B cell (primary cell): ENCODE results near the gene TSHZ1. TPM values are rescaled to one million over a fixed set of nuclear protein-coding genes. Genes with fewer than 3 reads are reported as not detected.

Experiments
- ATAC-seq: fragments of 200-7000 bp; cut with Tn5 transposase; one replicate; pipeline ENCODE4 v1.10.0; 2021; ENCODE audit warnings: low read depth, mild to moderate bottlenecking, moderate number of reproducible peaks, moderate library complexity
- CTCF ChIA-PET: fragments of 350-600 bp; sonication (Branson Sonifier 250); formaldehyde crosslinking; loops from one replicate; lab custom pipeline; 2021; ENCODE audit warnings: antibody characterized with exemption, inconsistent platforms; lab: Charles Lee
- POLR2A ChIA-PET: fragments of 350-600 bp; sonication (Branson Sonifier 250); formaldehyde crosslinking; loops from one replicate; lab custom pipeline; 2021; ENCODE audit warnings: antibody characterized with exemption; lab: Charles Lee
- DNase-seq: peaks from one replicate; pipeline ENCODE4 v3.0.0; 2013
- H2AFZ ChIP-seq: 2 replicates; pipeline ENCODE4 v1.6.1; 2012; ENCODE audit warnings: mild to moderate bottlenecking, low read depth, low read length; ENCODE audit not compliant: insufficient read depth, poor library complexity, severe bottlenecking
- H3K27ac ChIP-seq, 2 donors: 1 replicate in 1 of 2; 2 replicates in 1 of 2; pipeline ENCODE4 v1.5.1; 2012 to 2013; ENCODE audit warnings: low read length in 2 of 2, mild to moderate bottlenecking in 2 of 2, moderate library complexity in 1 of 2
- H3K27me3 ChIP-seq, 4 experiments: fragments of 200-600 bp in 1 of 4; sonication (generic) in 1 of 4; replicated peaks in 1 of 4; 1 replicate in 2 of 4; 2 replicates in 2 of 4; pipeline versions ENCODE4 v1.6.1 to v1.7.0; 2013 to 2016; ENCODE audit warnings: low read length in 3 of 4, mild to moderate bottlenecking in 2 of 4, mixed read lengths in 1 of 4, moderate library complexity in 1 of 4; ENCODE audit not compliant: insufficient read depth in 4 of 4, control insufficient read depth in 3 of 4; ENCODE audit errors: control extremely low read depth in 1 of 4
- H3K36me3 ChIP-seq, 2 experiments: replicated peaks in 1 of 2; 1 replicate in 1 of 2; 2 replicates in 1 of 2; pipeline versions ENCODE4 v1.6.1 to v1.7.1; 2013; ENCODE audit warnings: low read length in 1 of 2; ENCODE audit not compliant: insufficient read depth in 2 of 2, control insufficient read depth in 1 of 2; ENCODE audit errors: control extremely low read depth in 1 of 2, extremely low read depth in 1 of 2
- H3K4me1 ChIP-seq, 2 donors: fragments of 200-600 bp in 1 of 2; sonication (generic) in 1 of 2; 1 replicate in 1 of 2; 2 replicates in 1 of 2; pipeline versions ENCODE4 v1.5.1 to v1.6.1; 2013 to 2017; ENCODE audit warnings: low read length in 2 of 2; ENCODE audit not compliant: control insufficient read depth in 2 of 2, insufficient read depth in 2 of 2
- H3K4me2 ChIP-seq: replicated peaks from 2 replicates; pipeline ENCODE3; 2012; ENCODE audit warnings: mild to moderate bottlenecking, low read depth, low read length; ENCODE audit not compliant: poor library complexity, severe bottlenecking
- H3K4me3 ChIP-seq, 5 experiments: fragments of 200-600 bp in 1 of 5; sonication (generic) in 1 of 5; 1 replicate in 3 of 5; 2 replicates in 2 of 5; pipeline versions ENCODE4 v1.5.1 to v1.7.0; 2011 to 2016; ENCODE audit warnings: low read length in 4 of 5, mild to moderate bottlenecking in 4 of 5, low read depth in 2 of 5, control low read depth in 1 of 5, moderate library complexity in 1 of 5; ENCODE audit not compliant: insufficient read depth in 1 of 5; ENCODE audit errors: control extremely low read depth in 1 of 5, extremely low read depth in 1 of 5
- H3K79me2 ChIP-seq: fragments of 200-600 bp; sonication (generic); one replicate; pipeline ENCODE4 v1.6.0; 2016; ENCODE audit warnings: low read length; ENCODE audit not compliant: control insufficient read depth, insufficient read depth
- H3K9ac ChIP-seq: fragments of 200-600 bp; sonication (generic); 2 replicates; pipeline ENCODE4 v1.6.1; 2017; ENCODE audit warnings: mild to moderate bottlenecking, low read length, moderate library complexity
- H3K9me3 ChIP-seq, 3 donors: one replicate each; pipeline versions ENCODE4 v1.6.1 to v1.7.1; 2013; ENCODE audit warnings: low read length in 2 of 3; ENCODE audit not compliant: control insufficient read depth in 2 of 3, insufficient read depth in 1 of 3; ENCODE audit errors: control extremely low read depth in 1 of 3
- H4K20me1 ChIP-seq: 2 replicates; pipeline ENCODE4 v1.6.0; 2012; ENCODE audit warnings: mild to moderate bottlenecking, low read length; ENCODE audit not compliant: insufficient read depth, control insufficient read depth, poor library complexity, severe bottlenecking
- H3K27ac Mint-ChIP-seq: one replicate; pipeline ENCODE4 v1.8.0; 2021; ENCODE audit warnings: mixed read lengths
- H3K27me3 Mint-ChIP-seq: one replicate; pipeline ENCODE4 v1.8.0; 2021; ENCODE audit warnings: mixed read lengths
- H3K4me1 Mint-ChIP-seq: one replicate; pipeline ENCODE4 v1.8.0; 2021; ENCODE audit warnings: mixed read lengths
- H3K4me3 Mint-ChIP-seq: one replicate; pipeline ENCODE4 v1.8.0; 2021; ENCODE audit warnings: mixed read lengths
- H3K9me3 Mint-ChIP-seq: one replicate; pipeline ENCODE4 v1.8.0; 2022; ENCODE audit warnings: mixed read lengths; ENCODE audit not compliant: insufficient read depth
- CTCF ChIP-seq: fragments of 200-600 bp; IDR thresholded peaks from one replicate; pipeline ENCODE4 v1.8.0; 2022; ENCODE audit warnings: antibody characterized with exemption, mild to moderate bottlenecking
- EZH2 ChIP-seq: IDR thresholded peaks from 2 replicates; pipeline ENCODE4 v1.6.1; 2012; ENCODE audit warnings: borderline replicate concordance, low read depth, mild to moderate bottlenecking, moderate library complexity, low read length; ENCODE audit not compliant: insufficient read depth, poor library complexity, severe bottlenecking
- WGBS: methylation state at CpG from one replicate; pipeline ENCODE4 v1.1.5; 2013; ENCODE audit warnings: missing lambda C conversion rate; ENCODE audit not compliant: insufficient coverage; 5-methylcytosine and 5-hydroxymethylcytosine counted together
- intact Hi-C: fragments of 100-400 bp; cut with micrococcal nuclease; formaldehyde crosslinking; loops from one replicate; pipeline ENCODE4 v1.10.0; 2022
- polyA plus RNA-seq: library from polyadenylated mRNA; depleted of rRNA; stranded (reverse); fragments of >200 nt; gene quantifications from 2 replicates; pipeline ENCODE4 v1.2.3, GENCODE V29; 2012
- total RNA-seq, 2 donors: library from RNA; stranded (reverse); fragments of 120-200 nt in 1 of 2; gene quantifications; 1 replicate in 1 of 2; 2 replicates in 1 of 2; pipeline versions ENCODE4 v1.2.3 to v1.2.4, GENCODE V29; 2013 to 2022

Gene TSHZ1
- total and polyA plus RNA-seq, 2 donors (not counting 1 experiment from before 2014, with no cell fraction given), result 5.3 to 9.8 TPM

- Histone ChIP-seq H3K9me3 (no peaks in the 10 kb centered on the region), H3K4me3 (no peak overlapping the region), H3K9ac (no peak overlapping the region), H3K4me2 (no peak overlapping the region), H3K27me3 (no peaks in the 10 kb centered on the region), H3K27ac (no peak overlapping the region), H3K79me2 (peaks cover 12% of the 10 kb centered on the region), H3K4me1 (peaks cover 0 to 6% of the 10 kb centered on the region in 2 donors), H4K20me1 (peaks cover 4% of the 10 kb centered on the region), H2AFZ (no peak overlapping the region), H3K36me3 (no peaks in the 10 kb centered on the region)
- Mint-ChIP-seq H3K27ac (no peak overlapping the region), H3K4me1 (peaks cover 9% of the 10 kb centered on the region), H3K27me3 (no peaks in the 10 kb centered on the region), H3K4me3 (no peak overlapping the region), H3K9me3 (no peaks in the 10 kb centered on the region)
- ChIA-PET POLR2A (no interaction called here), CTCF (no interaction called here)
- no peak for TF ChIP-seq EZH2
- no peak for TF ChIP-seq CTCF
- no peak for DNase-seq
- ATAC-seq, result no peak
- intact Hi-C loops, result no loop called here
- WGBS, result 38% methylated on average over 4 of the region's 7 CpGs
Observed at GRCh38 chr18:75269124-75269680, 58.6 kb downstream of the TSHZ1 start.

- Histone ChIP-seq H3K27ac (no peak overlapping the region), H3K9me3 (no peaks in the 10 kb centered on the region), H3K4me2 (no peak overlapping the region), H3K4me3 (no peak overlapping the region), H3K4me1 (peaks cover 0 to 6% of the 10 kb centered on the region in 2 donors), H3K79me2 (peaks cover 7% of the 10 kb centered on the region), H3K9ac (no peak overlapping the region), H3K27me3 (no peaks in the 10 kb centered on the region), H2AFZ (no peak overlapping the region), H4K20me1 (peaks cover 4% of the 10 kb centered on the region), H3K36me3 (no peaks in the 10 kb centered on the region)
- TF ChIP-seq CTCF, result no peak
- TF ChIP-seq EZH2, result no peak
- Mint-ChIP-seq H3K4me3 (no peak overlapping the region), H3K27ac (no peak overlapping the region), H3K9me3 (no peaks in the 10 kb centered on the region), H3K4me1 (peaks cover 9% of the 10 kb centered on the region), H3K27me3 (no peaks in the 10 kb centered on the region)
- WGBS, result over 99% methylated on average over 7 of the region's 8 CpGs
- DNase-seq, result no peak
- CTCF ChIA-PET, result no interaction called here
- POLR2A ChIA-PET, result no interaction called here
- intact Hi-C loops, result no loop called here
- ATAC-seq, result no peak
Observed at GRCh38 chr18:75269696-75270095, 59.1 kb downstream of the TSHZ1 start.
